K562 (cell line): Measurements from ENCODE around the gene HOXB5. TPM values are rescaled to one million over a fixed set of nuclear protein-coding genes. Genes with fewer than 3 reads are reported as not detected.

Source experiments
- ARID2 ChIP-seq: fragments of 450-650 bp; IDR thresholded peaks from 2 replicates; pipeline ENCODE4 v1.6.1; 2017; ENCODE audit warnings: antibody characterized with exemption, mild to moderate bottlenecking
- MEF2D ChIP-seq: conservative IDR thresholded peaks from 2 replicates; pipeline ENCODE4 v1.6.1; 2016; ENCODE audit warnings: low read depth, missing genetic modification characterization, missing compliant biosample characterization
- MGA ChIP-seq: fragments of 450-650 bp; IDR thresholded peaks from 2 replicates; pipeline ENCODE4 v1.6.1; 2016; ENCODE audit warnings: mild to moderate bottlenecking, moderate library complexity
- PHF21A ChIP-seq: fragments of 450-650 bp; IDR thresholded peaks from 2 replicates; pipeline ENCODE4 v1.6.1; 2017; ENCODE audit warnings: low read depth, borderline replicate concordance
- RAD21 ChIP-seq, 2 experiments: fragments of 250-450 bp in 1 of 2; fragments of 450-650 bp in 1 of 2; sonication (Bioruptor Pico) in 1 of 2; formaldehyde crosslinking in 1 of 2; IDR thresholded peaks in 1 of 2; conservative IDR thresholded peaks in 1 of 2; 2 replicates each; pipeline versions ENCODE4 v1.4.0 to v1.8.0; 2020 to 2022; ENCODE audit warnings: mild to moderate bottlenecking in 2 of 2, moderate library complexity in 1 of 2
- TCF3 ChIP-seq: sonication (generic); formaldehyde crosslinking; IDR thresholded peaks from 2 replicates; pipeline ENCODE4 v1.4.0; 2020; ENCODE audit warnings: mild to moderate bottlenecking, missing genetic modification reagents
- ZFPM2 ChIP-seq: fragments of 250-450 bp; sonication (Bioruptor Pico); IDR thresholded peaks from 2 replicates; pipeline ENCODE4 v1.5.1; 2022; ENCODE audit warnings: mild to moderate bottlenecking
- ZNF354B ChIP-seq: fragments of 250-450 bp; sonication (Bioruptor Pico); IDR thresholded peaks from 2 replicates; pipeline ENCODE4 v1.4.0; 2020
- polyA plus RNA-seq, 8 experiments: library from polyadenylated mRNA; depleted of rRNA in 4 of 8; stranded (reverse) in 5 of 8; unstranded in 3 of 8; fragments of >200 nt; fragmentation: Nextera tagmentation in 2 of 8; fragmentation: Illumina TruSeq in 1 of 8; extraction: Ambion mirVana in 2 of 8; extraction: Trizol in 1 of 8; gene quantifications; 2 replicates each; pipeline versions ENCODE4 v1.2.1 to v1.2.3, GENCODE V29; 2011 to 2014; ENCODE audit warnings: inconsistent platforms in 1 of 8, missing spikeins in 1 of 8
- total RNA-seq, 7 experiments: library from RNA; depleted of rRNA in 6 of 7; stranded (reverse); fragments of >200 nt in 6 of 7; fragmentation: Illumina TruSeq in 2 of 7; extraction: Trizol in 2 of 7; gene quantifications; 2 replicates each; pipeline versions ENCODE4 v1.2.1 to v1.2.3, GENCODE V29; 2011 to 2021; ENCODE audit warnings: low replicate concordance in 1 of 7
- TF ChIP-seq, protein P1 (sequence below), 3 experiments: fragments of 200-800 bp in 1 of 3; sonication (Bioruptor generic) in 1 of 3; sonication (generic) in 1 of 3; formaldehyde crosslinking in 1 of 3; IDR thresholded peaks; 2 replicates each; pipeline versions ENCODE4 v1.6.1 to v1.8.0; 2016 to 2022; ENCODE audit warnings: mild to moderate bottlenecking in 2 of 3, missing compliant biosample characterization in 2 of 3, missing genetic modification characterization in 2 of 3, missing genetic modification reagents in 1 of 3
- TF ChIP-seq, protein P2 (sequence below): fragments of 450-650 bp; IDR thresholded peaks from 2 replicates; pipeline ENCODE4 v1.7.1; 2018; ENCODE audit warnings: mild to moderate bottlenecking, low read depth; ENCODE audit not compliant: partially characterized antibody

HOXB5 gene
- total and polyA plus RNA-seq, 9 of the 15 experiments (the other 6 are each of a cell fraction or from before 2014, with no cell fraction given): 0.24 to 2.7 (median 0.65) TPM

DNA sequence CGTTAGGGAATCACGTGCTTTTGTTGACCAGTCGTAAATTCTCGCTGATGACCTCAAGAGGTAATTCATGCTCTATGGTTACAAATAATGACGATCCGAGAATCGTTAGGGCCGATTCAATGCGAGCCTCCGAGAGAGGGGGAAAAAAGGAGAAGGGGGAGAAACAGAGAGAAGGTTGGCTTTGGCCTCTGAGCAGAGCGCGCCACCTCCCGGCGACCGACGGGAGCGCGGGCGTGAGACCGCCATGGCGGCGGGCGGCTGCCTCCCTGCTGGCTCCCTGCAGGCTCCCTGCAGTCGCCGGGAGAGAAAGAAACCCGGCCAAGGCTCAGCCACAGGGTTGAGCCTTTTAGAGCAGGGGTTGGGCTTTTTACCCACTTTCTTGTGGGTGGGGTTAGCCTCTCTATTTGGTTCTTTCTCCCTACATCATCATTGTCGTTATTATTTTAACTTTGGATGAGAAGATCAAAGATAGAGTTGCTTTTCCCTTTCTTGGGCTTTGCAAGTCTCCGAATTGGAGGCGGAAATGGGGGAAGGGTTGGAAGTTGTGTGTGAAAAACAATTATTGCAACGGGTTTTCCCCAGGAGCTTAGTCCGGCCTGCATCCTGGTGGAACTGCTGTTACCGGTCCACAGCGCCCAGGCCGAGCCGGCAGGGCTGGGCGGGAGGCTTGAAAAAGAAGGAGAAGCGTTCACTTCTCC, 410 bp upstream of the HOXB5 start (continued):
- no peak for TF ChIP-seq MGA
- TF ChIP-seq, protein P1, sequence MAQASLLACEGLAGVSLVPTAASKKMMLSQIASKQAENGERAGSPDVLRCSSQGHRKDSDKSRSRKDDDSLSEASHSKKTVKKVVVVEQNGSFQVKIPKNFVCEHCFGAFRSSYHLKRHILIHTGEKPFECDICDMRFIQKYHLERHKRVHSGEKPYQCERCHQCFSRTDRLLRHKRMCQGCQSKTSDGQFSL (CRISPR knock-in tag; IDR thresholded peaks at IDR 0.05): peak; percentile 74
- TF ChIP-seq, protein P1 (tag; IDR thresholded peaks at IDR 0.05): peak in 1 of 2 experiments; percentile 84; a peak in 2 of 4 replicates
- no peak for TF ChIP-seq ZFPM2 (CRISPR knock-in tag)
- peak; percentile 73 to 95 for TF ChIP-seq RAD21 (CRISPR knock-in tag; conservative IDR thresholded peaks at IDR 0.05 in 1 of 2, IDR thresholded peaks at IDR 0.05 in 1 of 2)
- TF ChIP-seq ZNF354B: no peak
- TF ChIP-seq TCF3 (CRISPR knock-in tag): no peak
- TF ChIP-seq, protein P2, sequence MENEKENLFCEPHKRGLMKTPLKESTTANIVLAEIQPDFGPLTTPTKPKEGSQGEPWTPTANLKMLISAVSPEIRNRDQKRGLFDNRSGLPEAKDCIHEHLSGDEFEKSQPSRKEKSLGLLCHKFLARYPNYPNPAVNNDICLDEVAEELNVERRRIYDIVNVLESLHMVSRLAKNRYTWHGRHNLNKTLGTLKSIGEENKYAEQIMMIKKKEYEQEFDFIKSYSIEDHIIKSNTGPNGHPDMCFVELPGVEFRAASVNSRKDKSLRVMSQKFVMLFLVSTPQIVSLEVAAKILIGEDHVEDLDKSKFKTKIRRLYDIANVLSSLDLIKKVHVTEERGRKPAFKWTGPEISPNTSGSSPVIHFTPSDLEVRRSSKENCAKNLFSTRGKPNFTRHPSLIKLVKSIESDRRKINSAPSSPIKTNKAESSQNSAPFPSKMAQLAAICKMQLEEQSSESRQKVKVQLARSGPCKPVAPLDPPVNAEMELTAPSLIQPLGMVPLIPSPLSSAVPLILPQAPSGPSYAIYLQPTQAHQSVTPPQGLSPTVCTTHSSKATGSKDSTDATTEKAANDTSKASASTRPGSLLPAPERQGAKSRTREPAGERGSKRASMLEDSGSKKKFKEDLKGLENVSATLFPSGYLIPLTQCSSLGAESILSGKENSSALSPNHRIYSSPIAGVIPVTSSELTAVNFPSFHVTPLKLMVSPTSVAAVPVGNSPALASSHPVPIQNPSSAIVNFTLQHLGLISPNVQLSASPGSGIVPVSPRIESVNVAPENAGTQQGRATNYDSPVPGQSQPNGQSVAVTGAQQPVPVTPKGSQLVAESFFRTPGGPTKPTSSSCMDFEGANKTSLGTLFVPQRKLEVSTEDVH: no peak
- TF ChIP-seq ARID2: peak; percentile 86
- no peak for TF ChIP-seq PHF21A
- no peak for TF ChIP-seq MEF2D (tag)
